HK-2 (cell line): Measurements from ENCODE around the gene FSCN2.

Experiments used
- DNase-seq: peaks from one replicate; pipeline ENCODE4 v3.0.0-alpha.2; 2018; ENCODE audit not compliant: unreplicated experiment

The FSCN2 gene, protein sequence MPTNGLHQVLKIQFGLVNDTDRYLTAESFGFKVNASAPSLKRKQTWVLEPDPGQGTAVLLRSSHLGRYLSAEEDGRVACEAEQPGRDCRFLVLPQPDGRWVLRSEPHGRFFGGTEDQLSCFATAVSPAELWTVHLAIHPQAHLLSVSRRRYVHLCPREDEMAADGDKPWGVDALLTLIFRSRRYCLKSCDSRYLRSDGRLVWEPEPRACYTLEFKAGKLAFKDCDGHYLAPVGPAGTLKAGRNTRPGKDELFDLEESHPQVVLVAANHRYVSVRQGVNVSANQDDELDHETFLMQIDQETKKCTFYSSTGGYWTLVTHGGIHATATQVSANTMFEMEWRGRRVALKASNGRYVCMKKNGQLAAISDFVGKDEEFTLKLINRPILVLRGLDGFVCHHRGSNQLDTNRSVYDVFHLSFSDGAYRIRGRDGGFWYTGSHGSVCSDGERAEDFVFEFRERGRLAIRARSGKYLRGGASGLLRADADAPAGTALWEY

DNA sequence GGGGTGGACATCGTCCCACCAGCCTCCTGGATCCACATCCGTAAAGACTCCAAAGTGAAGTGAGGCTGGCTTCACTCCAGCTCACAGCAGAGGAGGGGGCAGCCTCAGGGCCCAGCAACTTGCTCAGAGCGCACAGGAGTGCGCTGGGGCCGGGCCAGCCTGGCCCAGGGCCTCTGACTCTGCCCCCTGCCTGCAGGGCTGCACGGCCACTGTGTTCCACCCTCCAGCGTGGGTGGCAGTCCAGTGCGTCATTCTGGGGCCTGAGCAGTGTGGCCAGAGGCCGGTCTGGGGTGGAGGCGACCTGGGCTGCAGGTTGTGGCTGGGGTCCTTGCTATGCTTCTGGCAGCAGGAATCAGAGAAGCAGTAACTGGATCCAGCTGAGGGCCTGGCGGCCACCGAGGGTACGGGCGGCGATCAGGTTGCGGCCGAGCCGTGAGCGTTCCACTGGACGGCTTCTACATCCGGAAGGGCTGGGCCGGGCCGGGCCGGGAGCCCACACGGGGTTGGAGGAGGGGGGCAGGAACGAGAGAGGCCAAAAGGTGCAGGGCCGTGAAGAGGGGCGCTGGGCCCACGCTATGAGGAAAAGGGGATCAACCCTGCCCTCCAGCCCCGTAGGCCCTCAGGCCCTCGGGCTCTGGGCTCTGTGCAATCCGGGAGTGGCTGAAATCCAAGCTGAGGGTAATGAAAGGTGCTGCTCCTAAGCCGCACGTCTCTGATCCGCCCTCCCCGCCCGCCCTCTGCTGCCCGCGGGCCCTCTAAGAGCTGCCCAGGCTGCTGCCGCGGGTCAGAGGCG, at the start of gene FSCN2:
FSCN2 (plus strand) TSS at position 787 of the 793 bp plus-strand sequence. CDS start 155 bp downstream, outside the sequence.
- DNase-seq: no peak

DNA sequence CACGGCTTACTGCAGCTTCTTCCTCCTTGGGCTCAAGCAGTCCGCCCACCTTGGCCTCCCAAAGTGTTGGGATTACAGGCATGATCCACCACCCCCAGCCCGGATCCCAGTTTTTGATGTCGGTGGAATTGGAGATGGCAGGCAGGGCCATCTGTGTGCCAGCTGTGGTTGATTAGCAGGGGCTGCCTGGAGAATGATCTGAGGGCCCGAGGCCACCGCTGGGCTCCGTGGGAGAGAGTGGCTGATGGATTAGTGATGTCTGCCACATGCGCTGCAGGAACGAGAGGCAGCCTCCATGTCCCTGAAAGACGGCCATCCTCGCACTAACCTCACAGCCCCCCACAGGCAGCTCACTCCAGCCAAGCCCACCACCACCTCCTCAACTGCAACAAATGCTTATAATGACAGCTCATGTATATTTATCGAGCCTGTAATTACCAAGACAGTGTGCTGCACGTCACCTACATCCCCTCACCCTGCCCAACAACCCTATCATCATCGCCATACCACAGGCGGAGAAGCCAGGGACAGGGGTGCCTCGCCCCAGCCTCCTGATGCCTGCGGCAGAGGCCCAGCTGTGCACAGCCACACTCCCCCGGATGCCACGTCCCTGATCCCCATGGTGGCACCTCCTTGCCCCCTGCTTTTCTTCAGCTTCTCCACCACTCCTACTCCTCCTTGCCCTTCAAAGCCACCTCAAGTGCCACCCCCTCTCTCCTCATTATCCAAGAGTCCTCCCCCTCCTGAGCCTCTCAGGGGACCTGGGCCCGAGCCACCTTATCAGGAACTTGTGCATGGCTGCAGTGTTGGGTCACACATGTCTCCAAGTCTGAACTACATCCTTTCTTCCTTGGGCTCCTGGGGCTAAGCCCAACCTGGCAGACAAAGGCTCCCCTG, 48.8 kb upstream of the FSCN2 start:
- DNase-seq: no peak

DNA sequence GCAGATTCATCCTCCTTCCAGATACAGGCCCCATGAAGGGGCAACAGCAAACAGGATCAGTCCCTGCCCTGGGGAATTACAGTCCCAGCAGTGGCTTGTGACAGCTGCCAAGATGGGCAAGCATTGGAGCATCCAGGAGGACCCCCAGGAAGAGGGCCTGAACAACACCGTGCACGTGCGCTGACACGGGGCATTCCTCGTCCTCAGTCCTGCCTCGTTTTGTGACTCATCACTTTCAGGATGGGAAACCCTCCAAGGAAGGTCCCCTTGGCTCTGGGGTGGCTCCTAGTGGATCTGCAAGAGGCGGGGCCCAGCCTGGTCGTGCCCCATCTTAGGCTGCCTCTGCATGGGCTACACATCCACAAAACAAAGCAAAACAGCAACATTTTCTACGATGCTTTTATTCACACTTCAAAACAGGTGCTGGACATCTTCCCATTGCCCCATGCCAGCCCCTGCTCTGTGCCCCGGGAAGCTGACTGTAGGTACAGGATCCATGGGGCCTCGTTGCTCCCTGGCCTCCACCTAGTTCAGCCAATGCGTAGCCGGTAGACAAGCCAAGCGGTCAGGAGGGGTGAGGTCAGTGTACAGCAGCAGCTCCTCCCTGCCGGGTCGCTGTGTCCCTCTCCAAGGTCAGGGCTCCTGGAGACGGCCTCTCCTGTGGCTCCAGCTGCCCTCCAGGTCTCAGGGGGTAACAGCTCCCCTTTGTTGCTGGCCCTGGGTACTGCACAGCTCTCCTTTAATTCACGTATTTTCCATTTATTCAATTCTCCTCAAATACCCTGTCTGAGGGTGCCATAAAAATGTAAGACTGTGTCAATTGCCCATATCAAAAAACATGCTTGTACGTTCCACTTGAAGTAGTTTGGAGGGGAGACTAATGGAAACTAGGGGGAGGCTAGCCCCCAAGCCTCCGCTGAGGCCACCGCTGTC, 47.8 kb upstream of the FSCN2 start:
- peak; percentile 57 for DNase-seq

DNA sequence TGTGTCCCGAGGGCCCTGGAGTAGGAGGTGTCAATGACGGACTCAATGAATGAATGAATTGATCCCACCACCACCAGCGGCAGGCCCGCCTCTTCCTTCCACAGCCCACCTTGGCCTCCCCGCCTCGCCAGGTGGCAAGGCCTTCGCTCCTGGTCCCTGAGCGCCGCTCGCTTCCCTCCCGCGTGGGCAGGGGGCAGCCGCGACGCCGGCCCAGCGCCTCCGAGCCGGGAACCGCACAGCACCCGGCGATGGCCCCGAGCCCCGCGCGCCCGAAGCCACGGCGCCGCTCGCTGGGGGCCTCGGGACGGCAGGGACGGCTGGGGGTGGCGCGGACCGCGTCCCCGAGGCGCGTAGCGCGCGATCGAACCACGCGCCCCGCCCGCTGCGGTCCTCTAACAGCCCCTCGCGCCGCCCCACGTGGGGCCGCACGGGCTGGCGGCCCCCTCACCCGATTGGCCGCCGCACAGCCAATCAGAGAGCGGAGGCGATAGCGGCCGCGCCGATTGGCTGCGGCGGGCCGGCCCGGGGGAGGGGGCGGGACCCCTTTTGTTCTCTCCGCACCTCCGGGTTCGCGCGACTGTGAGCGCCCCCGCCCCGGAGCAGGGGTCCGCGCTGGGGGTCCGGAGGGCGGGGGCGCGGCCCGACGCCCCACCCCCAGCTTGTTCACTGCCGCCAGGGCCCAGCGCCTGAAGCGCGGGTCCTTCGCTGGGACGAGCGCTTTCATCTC, 46.9 kb upstream of the FSCN2 start:
- DNase-seq: peak; percentile 68

DNA sequence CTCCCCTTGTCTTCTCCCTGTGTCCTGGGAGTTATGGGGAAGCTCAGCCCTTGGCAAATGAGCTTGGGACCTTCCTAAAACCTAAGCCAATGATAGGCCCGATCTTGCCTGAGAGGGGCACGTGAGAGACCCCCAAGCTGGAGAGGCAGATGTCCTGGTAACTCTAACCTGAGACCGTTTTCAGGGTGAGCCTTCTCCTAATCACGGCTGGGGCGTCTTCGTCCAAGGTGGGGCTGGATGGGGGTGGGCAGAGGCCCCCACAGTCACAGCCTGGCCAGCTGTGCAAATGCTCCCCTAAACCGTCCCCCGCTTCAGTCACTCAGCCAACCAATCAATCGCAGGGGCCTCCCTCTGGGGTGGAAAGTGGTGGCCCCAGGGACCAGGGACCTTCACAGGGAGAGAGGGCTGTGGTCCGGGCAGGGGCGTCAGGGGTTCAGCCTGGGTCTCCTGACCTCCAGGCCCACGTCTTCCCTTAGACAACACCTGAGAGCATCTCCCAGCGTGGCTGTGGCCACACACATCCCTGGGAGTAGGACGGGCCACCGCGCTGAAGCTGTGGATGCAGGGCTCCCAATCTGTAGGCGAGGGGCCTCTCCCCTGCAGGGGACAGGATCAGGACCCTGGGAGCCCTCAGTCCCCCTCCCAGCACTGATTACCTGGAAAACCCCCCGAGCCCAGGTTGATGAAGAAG, 46.2 kb upstream of the FSCN2 start:
- no peak for DNase-seq

DNA sequence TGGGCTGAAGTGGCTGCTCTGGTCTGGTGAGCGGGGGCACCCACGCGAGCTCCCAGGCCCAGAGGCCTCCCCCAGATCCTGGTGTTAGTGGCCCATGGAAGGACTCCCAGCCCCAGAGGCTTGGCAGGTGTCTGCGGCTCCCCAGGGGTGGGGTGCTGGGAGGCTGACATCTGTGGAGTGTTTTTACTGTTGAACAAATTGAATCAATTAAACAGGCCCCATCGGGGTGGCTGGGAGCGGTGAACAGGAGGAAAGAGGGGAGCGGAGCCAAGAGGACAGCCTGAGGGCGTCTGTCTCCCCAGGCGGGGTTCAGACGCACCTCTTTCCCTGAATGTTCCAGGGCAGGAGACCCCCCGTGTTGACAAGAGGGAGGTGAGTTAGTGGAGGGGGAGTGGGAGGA, 45.5 kb upstream of the FSCN2 start:
- no peak for DNase-seq

DNA sequence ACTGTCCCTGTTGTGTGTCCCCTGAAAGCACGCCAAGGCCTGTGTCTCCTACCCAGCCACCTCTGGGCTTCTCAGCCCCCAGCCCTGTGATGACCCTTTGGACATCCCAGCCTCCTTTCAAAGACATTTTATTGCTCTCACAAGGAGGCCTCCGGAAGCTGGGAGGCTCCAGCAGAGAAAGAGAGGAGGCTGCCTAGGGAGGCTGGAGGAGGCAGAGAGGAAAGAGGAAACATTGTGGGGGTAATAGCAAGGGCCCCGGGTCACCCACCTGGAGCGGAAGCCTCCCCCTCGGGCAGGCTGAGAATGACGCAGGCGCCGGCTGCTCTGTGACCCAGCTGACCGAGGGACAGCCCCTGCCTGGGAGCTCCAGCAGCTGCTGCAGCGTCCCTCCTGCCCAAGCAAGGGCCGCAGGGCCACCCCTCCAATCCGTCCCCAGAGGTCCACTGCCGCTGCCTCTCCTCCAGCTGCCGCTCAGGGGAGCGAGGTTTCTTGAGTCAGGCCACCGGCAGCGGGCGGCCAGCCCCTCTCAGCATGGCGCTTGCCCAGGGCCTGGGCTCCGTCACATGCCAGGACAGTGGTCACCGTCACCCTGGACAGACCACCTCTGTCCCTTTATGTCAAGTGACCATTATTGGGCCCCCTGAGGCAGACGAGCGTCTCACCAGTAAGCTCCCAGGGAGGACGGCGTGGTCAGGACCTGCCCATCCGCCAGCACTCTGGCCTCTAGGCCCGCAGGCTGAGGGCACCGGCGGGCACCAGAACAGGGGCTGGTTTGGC, 44.9 kb upstream of the FSCN2 start:
- DNase-seq: no peak

DNA sequence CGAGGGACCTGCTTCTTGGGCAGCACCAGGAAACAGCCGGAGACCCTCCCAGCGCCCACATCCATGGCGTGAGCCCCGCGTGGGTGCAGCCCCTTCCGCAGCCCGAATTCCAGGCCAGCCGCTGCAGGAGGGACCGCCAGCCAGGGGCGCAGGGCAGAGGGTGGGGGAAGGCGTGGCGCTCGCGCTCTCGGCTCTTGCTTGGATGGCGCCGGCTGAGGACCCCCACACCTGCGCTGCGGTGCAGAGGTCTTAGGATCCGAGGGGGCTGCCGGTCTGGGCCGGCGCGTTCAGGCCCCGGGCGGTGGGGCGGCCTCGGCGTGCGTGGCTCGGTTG, 44.3 kb upstream of the FSCN2 start:
- no peak for DNase-seq

DNA sequence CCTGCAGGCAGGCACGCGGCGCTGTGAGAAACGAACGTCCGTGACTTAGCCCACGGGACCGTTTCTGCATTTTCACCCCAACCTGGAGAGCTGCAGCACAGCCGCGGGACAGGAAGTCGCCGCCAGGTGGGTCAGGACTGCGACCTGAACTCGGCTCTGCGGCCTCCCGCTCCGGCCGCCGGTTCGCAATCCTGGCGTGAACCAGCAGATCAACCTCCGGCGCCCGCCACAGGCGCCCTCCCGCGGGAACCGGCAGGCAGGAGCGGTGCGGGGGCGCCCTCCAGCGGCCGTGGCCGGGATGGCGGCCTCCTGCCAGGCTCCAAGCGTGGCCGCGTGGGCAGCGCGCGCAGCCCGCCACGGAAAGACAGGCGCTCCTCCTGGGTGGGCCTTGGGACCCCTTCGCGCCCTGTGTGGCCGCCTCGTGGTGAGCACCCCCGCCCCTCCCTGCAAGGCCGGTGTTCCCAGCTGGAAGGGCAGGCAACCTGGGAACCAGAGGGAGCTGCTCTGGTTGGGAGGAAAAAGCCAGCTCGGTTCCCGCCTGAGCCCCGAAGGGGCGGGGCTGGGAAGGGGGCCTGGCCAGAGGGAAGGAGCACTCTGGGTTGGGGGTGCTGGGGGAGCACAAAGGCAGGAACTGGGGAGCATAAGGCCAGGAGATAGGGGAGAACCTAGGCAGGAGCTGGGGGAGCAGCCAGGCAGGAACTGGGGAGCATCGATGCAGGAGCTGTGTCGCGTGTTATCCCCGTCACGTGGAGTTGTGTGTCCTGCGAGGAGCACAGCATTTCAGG, 43.8 kb upstream of the FSCN2 start:
- DNase-seq: peak; percentile 88

DNA sequence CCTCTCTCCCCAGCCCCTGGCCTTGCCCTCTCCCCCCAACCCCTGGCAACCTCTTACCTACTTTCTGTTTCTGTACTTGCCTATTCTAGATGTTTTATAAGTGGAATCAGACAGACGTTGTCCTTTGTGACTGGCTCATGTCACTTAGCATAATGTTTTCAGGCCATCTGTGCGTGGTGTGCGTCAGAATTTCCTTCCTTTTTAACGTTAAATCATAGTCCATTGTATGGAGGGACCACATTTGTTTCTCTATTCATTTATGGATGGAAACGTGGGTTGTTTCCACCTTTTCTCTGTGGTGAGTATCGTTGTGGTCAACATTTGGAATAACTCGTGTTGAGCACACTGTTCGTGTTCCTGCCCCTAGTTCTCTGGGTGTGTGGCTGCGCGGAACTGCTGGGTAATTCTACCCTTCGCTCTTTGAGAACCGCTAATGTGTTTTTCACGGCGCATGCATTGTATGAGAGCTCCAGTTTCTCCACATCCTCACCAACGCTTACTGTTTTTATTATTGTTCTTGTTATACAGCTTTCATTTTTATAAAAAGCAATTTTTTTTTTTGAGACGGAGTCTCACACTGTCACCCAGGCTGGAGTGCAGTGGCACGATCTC, 41.9 kb upstream of the FSCN2 start:
- no peak for DNase-seq

DNA sequence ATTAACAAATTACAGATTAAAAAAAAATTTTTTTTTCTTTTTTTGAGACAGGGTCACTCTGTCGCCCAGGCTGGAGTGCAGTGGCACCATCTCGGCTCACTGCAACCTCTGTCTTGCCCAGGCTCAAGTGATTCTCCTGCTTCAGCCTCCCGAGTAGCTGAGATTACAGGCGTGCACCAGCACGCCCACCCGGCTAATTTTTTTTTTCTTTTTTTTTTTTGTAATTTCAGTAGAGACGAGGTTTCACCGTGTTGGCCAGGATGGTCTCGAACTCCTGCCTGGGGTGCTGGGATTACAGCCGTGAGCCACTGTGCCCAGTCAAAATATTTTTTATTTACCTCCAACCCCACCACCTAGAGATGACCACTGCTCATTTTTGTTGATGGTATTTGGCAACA, 41.1 kb upstream of the FSCN2 start:
- no peak for DNase-seq

DNA sequence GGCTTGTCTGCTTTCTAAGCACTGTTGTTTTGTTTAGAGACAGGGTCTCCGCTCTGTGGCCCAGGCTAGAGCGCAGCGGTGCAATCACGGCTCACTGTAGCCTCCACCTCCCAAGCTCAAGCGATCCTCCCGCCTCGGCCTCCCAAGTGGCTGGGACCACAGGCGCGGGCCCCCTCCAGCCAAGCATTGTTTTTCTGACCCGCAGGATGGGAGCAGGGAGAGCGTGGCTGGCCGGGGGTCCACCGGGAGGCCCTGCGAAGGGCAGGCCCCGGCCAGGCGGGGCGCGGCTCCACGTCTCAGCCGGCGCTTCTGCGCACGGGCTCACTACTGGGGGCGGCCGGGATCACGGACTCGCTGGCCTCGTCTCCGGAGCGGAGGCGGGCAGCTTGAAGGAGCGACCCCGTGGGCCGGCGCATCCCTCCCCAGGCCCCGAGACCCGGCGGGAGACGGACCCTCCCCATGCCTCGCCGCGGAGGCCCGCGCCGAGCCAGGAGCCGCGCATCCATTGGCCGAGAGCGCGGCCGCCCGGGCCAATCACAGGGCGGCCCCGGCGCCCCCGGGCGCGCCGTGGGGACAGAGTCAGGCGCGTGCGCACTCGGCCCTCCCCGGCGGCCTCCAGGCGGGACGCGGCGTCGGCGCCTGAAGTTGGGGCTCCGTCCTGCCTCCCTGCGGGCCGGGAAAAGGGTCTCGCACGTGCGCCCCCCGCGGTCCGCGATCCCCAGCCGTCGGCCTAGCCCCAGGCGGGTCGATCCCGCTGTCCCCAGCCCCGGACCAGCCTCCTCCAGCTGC, 40.5 kb upstream of the FSCN2 start:
- DNase-seq: peak; percentile 76

DNA sequence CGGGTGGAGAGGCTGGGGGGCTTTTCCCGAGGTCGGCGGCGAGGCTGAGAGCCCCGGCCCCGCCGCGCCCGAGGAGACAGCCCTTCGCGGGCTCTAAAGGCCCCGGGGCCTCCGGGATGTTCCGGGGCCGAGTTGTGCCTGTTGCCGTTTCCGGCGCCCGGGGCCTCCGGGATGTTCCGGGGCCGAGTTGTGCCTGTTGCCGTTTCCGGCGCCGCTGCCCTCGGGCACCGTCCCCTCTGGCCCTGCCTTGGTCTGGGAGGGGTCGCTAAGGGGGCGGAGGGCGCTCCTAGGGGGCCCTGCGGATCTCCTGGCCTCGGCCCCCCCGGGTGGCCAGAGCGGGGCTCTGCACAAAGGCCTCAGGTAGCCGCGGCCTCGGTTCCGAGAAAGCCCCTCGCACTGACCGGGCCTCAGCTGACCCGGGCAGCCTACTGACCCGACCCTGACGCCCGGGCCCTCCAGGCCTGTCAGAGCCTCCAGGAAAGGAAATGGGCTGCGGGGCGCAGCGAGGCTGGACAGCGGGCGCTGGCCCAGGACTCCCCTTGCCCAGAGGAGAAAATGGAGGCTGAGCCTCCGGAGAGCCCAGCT, 39.8 kb upstream of the FSCN2 start:
- DNase-seq: no peak

DNA sequence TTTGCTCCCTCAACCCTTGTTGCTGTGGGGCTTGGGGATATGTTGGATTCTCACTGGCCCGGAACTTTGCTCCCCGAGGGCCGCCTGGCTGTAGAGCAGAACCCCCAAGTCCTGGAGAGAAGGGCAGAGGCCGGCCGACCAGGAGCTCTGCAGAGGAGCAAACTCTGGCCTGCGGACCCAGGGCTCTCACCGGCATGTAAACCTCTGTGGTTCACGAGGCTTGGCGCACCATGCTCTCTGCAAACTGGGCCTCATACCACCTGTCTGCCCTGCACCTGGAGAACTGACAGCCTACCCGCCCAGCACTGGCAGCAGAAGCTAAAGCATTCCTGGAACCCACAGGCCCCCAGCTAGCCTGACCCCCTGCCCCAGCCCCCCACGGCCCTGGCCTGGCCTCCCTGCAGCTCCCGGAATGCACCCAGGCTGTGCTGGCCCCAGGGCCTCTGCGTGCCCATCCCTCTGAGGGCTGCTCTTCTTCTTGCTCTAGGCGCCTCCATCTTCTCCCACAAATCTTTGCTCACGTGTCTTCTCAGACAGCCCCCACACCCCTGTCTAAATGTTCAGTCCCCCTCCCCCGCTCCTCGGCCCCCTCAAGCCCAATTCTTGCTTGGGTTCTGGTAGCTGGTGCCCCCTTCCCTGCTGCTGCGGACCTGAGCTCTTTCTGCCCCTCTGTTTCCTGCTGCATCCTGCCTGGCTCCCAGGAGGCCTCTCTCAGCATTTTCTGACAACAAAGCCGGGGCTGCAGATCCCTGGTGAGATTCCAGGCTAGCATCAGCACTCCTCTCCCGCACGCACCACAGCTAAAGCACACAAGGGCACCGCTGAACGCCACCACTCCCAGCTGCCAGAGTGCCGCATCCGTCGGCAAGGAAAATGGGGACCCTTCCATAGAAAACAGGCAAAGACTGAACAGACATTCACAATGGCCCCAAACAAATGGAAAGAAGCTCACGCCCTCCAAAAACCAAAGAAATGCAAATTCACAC, 38.9 kb upstream of the FSCN2 start:
- no peak for DNase-seq
